ENCODE measurements around the gene RAF1. TPM values are rescaled to one million over a fixed set of nuclear protein-coding genes. Genes with fewer than 3 reads are reported as not detected.

RAF1 gene
- total RNA-seq, 2 donors from 2014 or later: 140 to 178 TPM

DNA sequence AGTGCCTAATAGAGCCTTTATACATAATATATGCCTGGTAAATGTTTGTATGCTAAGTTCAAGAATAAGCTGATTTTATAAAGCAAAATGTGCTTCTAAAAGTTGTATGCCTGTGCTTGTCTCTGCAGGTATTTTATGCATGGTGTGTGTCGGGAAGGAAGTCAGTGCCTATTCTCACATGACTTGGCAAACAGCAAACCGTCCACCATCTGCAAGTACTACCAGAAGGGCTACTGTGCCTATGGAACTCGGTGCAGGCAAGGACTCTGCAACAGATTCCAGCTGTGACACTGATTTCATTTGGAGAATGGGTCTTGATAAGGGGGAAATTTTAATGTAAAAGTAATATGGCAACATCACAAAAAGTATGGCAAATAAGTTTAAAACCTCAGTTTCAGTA is 95.2 kb downstream of the RAF1 start:
- H3K27me3 ChIP-seq: no peaks in the 10 kb centered on the region
- no peak for DNase-seq (ENCODE audit: low spot score)
- peaks cover 50% of the 10 kb centered on the region for H3K36me3 ChIP-seq
- no peak overlapping the region for H3K4me3 ChIP-seq
- TF ChIP-seq CTCF (IDR thresholded peaks at IDR 0.05): no peak
- H3K4me1 ChIP-seq: peaks cover 0 to 5% of the 10 kb centered on the region in 2 donors
- peaks cover 0 to 13% of the 10 kb centered on the region in 2 donors for H3K9me3 ChIP-seq
- H3K27ac ChIP-seq: no peak overlapping the region

- H3K4me3 ChIP-seq: no peak overlapping the region
- peaks cover 32% of the 10 kb centered on the region for H3K36me3 ChIP-seq
- no peak for DNase-seq (ENCODE audit: low spot score)
- no peak overlapping the region for H3K27ac ChIP-seq
- peaks cover 0 to 13% of the 10 kb centered on the region in 2 donors for H3K9me3 ChIP-seq
- H3K27me3 ChIP-seq: no peaks in the 10 kb centered on the region
- H3K4me1 ChIP-seq: peaks cover 0 to 12% of the 10 kb centered on the region in 2 donors
- TF ChIP-seq CTCF (IDR thresholded peaks at IDR 0.05): no peak
Observed at GRCh38 chr3:12566976-12567375, 96.9 kb downstream of the RAF1 start.

DNA sequence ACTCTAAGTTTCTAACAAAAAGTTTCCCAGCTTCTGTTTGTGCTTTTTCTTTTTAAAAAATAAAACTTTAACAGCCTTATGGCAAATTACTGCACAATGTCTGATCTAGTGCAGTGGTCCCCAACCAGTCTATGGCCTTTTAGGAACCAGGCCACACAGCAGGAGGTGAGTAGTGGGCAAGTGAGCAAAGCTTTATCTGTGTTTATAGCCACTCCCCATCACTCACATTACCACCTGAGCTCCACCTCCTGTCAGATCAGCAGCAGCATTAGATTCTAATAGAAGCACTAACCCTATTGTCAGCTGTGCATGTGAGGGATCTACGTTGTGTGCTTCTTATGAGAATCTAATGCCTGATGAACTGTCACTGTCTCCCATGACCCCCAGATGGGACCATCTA is 101.5 kb downstream of the RAF1 start:
- Histone ChIP-seq H3K4me1 (peaks cover 0 to 55% of the 10 kb centered on the region in 2 donors), H3K27me3 (no peaks in the 10 kb centered on the region), H3K9me3 (peaks cover 0 to 13% of the 10 kb centered on the region in 2 donors), H3K4me3 (no peak overlapping the region), H3K36me3 (no peaks in the 10 kb centered on the region), H3K27ac (peak overlapping the region; percentile 58 to 98)
- no peak for DNase-seq (ENCODE audit: low spot score)
- TF ChIP-seq CTCF (IDR thresholded peaks at IDR 0.05): no peak

DNA sequence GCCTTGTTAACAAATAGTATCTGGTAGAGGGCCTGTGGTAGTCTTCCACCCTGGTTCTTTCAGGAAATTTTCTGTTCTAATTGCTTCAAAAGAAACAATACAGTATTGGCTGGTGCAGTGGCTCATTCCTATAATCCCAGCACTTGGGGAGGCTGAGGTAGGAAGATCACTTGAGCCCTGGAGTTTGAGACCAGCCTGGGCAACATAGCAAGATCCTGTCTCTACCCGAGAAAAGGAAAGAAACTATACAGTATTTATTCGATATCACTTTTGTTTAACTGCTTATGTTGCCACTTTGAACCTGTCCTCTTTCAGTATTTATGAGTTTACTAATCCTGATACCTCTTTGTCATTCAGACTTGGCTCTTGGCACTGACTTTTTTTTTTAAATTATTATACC is 102.5 kb downstream of the RAF1 start:
- no peaks in the 10 kb centered on the region for H3K36me3 ChIP-seq
- TF ChIP-seq CTCF (IDR thresholded peaks at IDR 0.05): no peak
- peaks cover 0 to 56% of the 10 kb centered on the region in 2 donors for H3K4me1 ChIP-seq
- H3K27ac ChIP-seq: peak overlapping the region; percentile 41 to 98
- no peak overlapping the region for H3K4me3 ChIP-seq
- H3K9me3 ChIP-seq: peaks cover 0 to 6% of the 10 kb centered on the region in 2 donors
- no peak for DNase-seq (ENCODE audit: low spot score)
- H3K27me3 ChIP-seq: no peaks in the 10 kb centered on the region

- Histone ChIP-seq H3K36me3 (no peaks in the 10 kb centered on the region), H3K4me1 (peaks cover 0 to 63% of the 10 kb centered on the region in 2 donors), H3K27ac (peak overlapping the region; percentile 41 to 98), H3K9me3 (no peaks in the 10 kb centered on the region), H3K4me3 (no peak overlapping the region), H3K27me3 (no peaks in the 10 kb centered on the region)
- no peak for TF ChIP-seq CTCF (IDR thresholded peaks at IDR 0.05)
- DNase-seq (ENCODE audit: low spot score): no peak
Observed at GRCh38 chr3:12560505-12561190, 103.3 kb downstream of the RAF1 start.

DNA sequence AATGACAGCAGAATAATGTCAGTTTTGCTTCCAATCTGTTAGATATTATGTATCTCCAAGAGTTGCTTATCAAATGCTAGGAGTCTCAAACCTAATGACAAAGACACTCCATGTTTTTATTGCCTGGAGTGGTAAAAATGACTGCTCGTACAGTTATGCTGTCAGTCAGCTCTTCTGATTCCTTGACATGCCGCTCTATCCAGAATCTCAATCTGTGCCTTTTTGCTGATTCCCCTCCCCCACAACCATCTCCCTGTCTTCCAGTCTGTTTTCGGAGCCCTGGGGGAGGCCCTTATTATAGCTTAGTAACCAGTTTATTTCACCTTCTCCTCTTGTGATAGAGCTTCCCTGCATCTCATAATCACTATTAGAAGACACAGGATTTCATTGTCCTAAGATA is 104.4 kb downstream of the RAF1 start:
- no peaks in the 10 kb centered on the region for H3K9me3 ChIP-seq
- peak overlapping the region; percentile 92 to 98 for H3K27ac ChIP-seq
- peaks cover 0 to 65% of the 10 kb centered on the region in 2 donors for H3K4me1 ChIP-seq
- DNase-seq (ENCODE audit: low spot score): no peak
- H3K36me3 ChIP-seq: no peaks in the 10 kb centered on the region
- no peaks in the 10 kb centered on the region for H3K27me3 ChIP-seq
- no peak for TF ChIP-seq CTCF (IDR thresholded peaks at IDR 0.05)
- no peak overlapping the region for H3K4me3 ChIP-seq

All from right atrium auricular region (tissue), 2 donors.